A549 (cell line): ENCODE data around the gene DTWD2. TPM values are rescaled to one million over a fixed set of nuclear protein-coding genes. Genes with fewer than 3 reads are reported as not detected.

Experiments
- ATOH8 ChIP-seq: fragments of 250-450 bp; sonication (Bioruptor Pico); IDR thresholded peaks from 2 replicates; pipeline ENCODE4 v1.5.0; 2020; ENCODE audit warnings: low read depth, mild to moderate bottlenecking, moderate library complexity
- BHLHE40 ChIP-seq: IDR thresholded peaks from 2 replicates; pipeline ENCODE4 v1.6.1; 2012; ENCODE audit warnings: low read depth, low read length, inconsistent platforms
- CBX8 ChIP-seq: fragments of 200-600 bp; sonication (generic); IDR thresholded peaks from 2 replicates; pipeline ENCODE4 v1.6.1; 2016
- CEBPB ChIP-seq, 2 experiments: fragments of >200 bp in 1 of 2; sonication (Bioruptor Twin) in 1 of 2; formaldehyde crosslinking in 1 of 2; IDR thresholded peaks; 2 replicates each; pipeline ENCODE4 v1.6.1; 2012 to 2016
- CTCF ChIP-seq: fragments of >200 bp; sonication (Bioruptor Twin); formaldehyde crosslinking; IDR thresholded peaks from 3 replicates; pipeline ENCODE4 v1.5.1; 2016
- EHF ChIP-seq: fragments of 250-450 bp; sonication (Bioruptor Pico); IDR thresholded peaks from 2 replicates; pipeline ENCODE4 v1.5.0; 2020; ENCODE audit warnings: mild to moderate bottlenecking
- EHMT2 ChIP-seq: fragments of 200-600 bp; sonication (generic); IDR thresholded peaks from 2 replicates; pipeline ENCODE4 v1.6.1; 2016; ENCODE audit warnings: antibody characterized with exemption, low read depth, mild to moderate bottlenecking, moderate library complexity
- EP300 ChIP-seq, 2 experiments: fragments of >200 bp; sonication (Bioruptor Twin); formaldehyde crosslinking; IDR thresholded peaks; 2 replicates in 1 of 2; 3 replicates in 1 of 2; pipeline ENCODE4 v1.6.1; 2016 to 2017
- FOSL2 ChIP-seq, 2 experiments: fragments of 450-650 bp in 1 of 2; fragments of >200 bp in 1 of 2; sonication (Bioruptor Twin) in 1 of 2; formaldehyde crosslinking; IDR thresholded peaks; 2 replicates each; pipeline versions ENCODE4 v1.5.0 to v1.6.1; 2016 to 2020; ENCODE audit warnings: mild to moderate bottlenecking in 1 of 2, moderate library complexity in 1 of 2
- GATA3 ChIP-seq: IDR thresholded peaks from 2 replicates; pipeline ENCODE4 v1.6.1; 2012; ENCODE audit warnings: borderline replicate concordance
- HDAC2 ChIP-seq: fragments of 200-600 bp; sonication (generic); IDR thresholded peaks from 2 replicates; pipeline ENCODE4 v1.6.1; 2016
- HOXA7 ChIP-seq: fragments of 250-450 bp; sonication (Bioruptor Pico); IDR thresholded peaks from 2 replicates; pipeline ENCODE4 v1.5.0; 2020; ENCODE audit warnings: mild to moderate bottlenecking, moderate library complexity
- HOXB13 ChIP-seq: fragments of 250-450 bp; sonication (Bioruptor Pico); IDR thresholded peaks from 2 replicates; pipeline ENCODE4 v1.5.0; 2020; ENCODE audit warnings: low read depth, mild to moderate bottlenecking, moderate library complexity
- HOXB5 ChIP-seq: fragments of 250-450 bp; sonication (Bioruptor Pico); IDR thresholded peaks from 2 replicates; pipeline ENCODE4 v1.5.0; 2020; ENCODE audit warnings: mild to moderate bottlenecking, moderate library complexity
- JUN ChIP-seq, 2 experiments: fragments of >200 bp; sonication (Bioruptor Twin); formaldehyde crosslinking; IDR thresholded peaks; 2 replicates in 1 of 2; 3 replicates in 1 of 2; pipeline ENCODE4 v1.6.1; 2016 to 2017
- JUNB ChIP-seq: fragments of >200 bp; sonication (Bioruptor Twin); formaldehyde crosslinking; IDR thresholded peaks from 2 replicates; pipeline ENCODE4 v1.6.1; 2016
- MAFK ChIP-seq: fragments of 450-650 bp; IDR thresholded peaks from 2 replicates; pipeline ENCODE4 v1.6.1; 2014; ENCODE audit not compliant: partially characterized antibody
- MAX ChIP-seq: IDR thresholded peaks from 2 replicates; pipeline ENCODE4 v1.6.1; 2012
- MAZ ChIP-seq: fragments of 150-350 bp; IDR thresholded peaks from 2 replicates; pipeline ENCODE4 v1.6.1; 2014; ENCODE audit warnings: antibody characterized with exemption, low read depth, low read length, borderline replicate concordance
- MYC ChIP-seq: IDR thresholded peaks from 2 replicates; pipeline ENCODE4 v1.6.1; 2012; ENCODE audit warnings: mild to moderate bottlenecking, inconsistent platforms, low read length, improper control_type of control experiment, borderline replicate concordance
- NFE2L2 ChIP-seq: fragments of 150-350 bp; conservative IDR thresholded peaks from 2 replicates; pipeline ENCODE4 v1.6.1; 2014; ENCODE audit warnings: low read length
- NR3C1 ChIP-seq: fragments of >200 bp; sonication (Bioruptor Twin); formaldehyde crosslinking; IDR thresholded peaks from 3 replicates; pipeline ENCODE4 v1.6.1; 2017
- PHF8 ChIP-seq: fragments of 200-600 bp; sonication (generic); IDR thresholded peaks from 2 replicates; pipeline ENCODE4 v1.6.1; 2016; ENCODE audit warnings: low read depth, mild to moderate bottlenecking, antibody characterized with exemption, moderate library complexity, borderline replicate concordance
- POLR2AphosphoS2 ChIP-seq: conservative IDR thresholded peaks from 2 replicates; pipeline ENCODE4 v1.6.1; 2012; ENCODE audit warnings: low read length, improper control_type of control experiment, inconsistent platforms
- RARB ChIP-seq: fragments of 250-450 bp; sonication (Bioruptor Pico); IDR thresholded peaks from 2 replicates; pipeline ENCODE4 v1.8.0; 2021; ENCODE audit warnings: mild to moderate bottlenecking, moderate library complexity
- RCOR1 ChIP-seq: fragments of 150-350 bp; IDR thresholded peaks from 2 replicates; pipeline ENCODE4 v1.6.1; 2014; ENCODE audit warnings: antibody characterized with exemption, low read length, low read depth
- SMC3 ChIP-seq: fragments of >200 bp; sonication (Bioruptor Twin); formaldehyde crosslinking; IDR thresholded peaks from 3 replicates; pipeline ENCODE4 v1.6.1; 2018; ENCODE audit warnings: inconsistent platforms
- ZFP36 ChIP-seq: fragments of 450-650 bp; IDR thresholded peaks from 2 replicates; pipeline ENCODE4 v1.6.1; 2014; ENCODE audit warnings: borderline replicate concordance; ENCODE audit not compliant: partially characterized antibody
- ZNF302 ChIP-seq: fragments of 250-450 bp; sonication (Bioruptor Pico); IDR thresholded peaks from 2 replicates; pipeline ENCODE4 v1.9.0; 2021; ENCODE audit warnings: inconsistent platforms, mild to moderate bottlenecking, moderate library complexity
- ZSCAN20 ChIP-seq: fragments of 250-450 bp; sonication (Bioruptor Pico); IDR thresholded peaks from 2 replicates; pipeline ENCODE4 v1.8.0; 2022; ENCODE audit warnings: mild to moderate bottlenecking, moderate library complexity
- polyA plus RNA-seq, 4 experiments: library from polyadenylated mRNA; depleted of rRNA in 3 of 4; stranded (reverse); fragments of >200 nt; fragmentation: RNase III in 1 of 4; extraction: RNeasy Plus Mini Kit Qiagen cat#74134 plus additional on column Dnase treatment in 1 of 4; gene quantifications; 2 replicates in 3 of 4; 3 replicates in 1 of 4; pipeline ENCODE4 v1.2.3, GENCODE V29; 2011 to 2017
- TF ChIP-seq, protein P1 (sequence below): fragments of >200 bp; sonication (Bioruptor Twin); formaldehyde crosslinking; IDR thresholded peaks from 3 replicates; pipeline ENCODE4 v1.6.1; 2016

The DTWD2 gene
- polyA plus RNA-seq, 2 of the 4 experiments (the other 2 are of a cell fraction): 3.7 to 4.8 TPM

DNA sequence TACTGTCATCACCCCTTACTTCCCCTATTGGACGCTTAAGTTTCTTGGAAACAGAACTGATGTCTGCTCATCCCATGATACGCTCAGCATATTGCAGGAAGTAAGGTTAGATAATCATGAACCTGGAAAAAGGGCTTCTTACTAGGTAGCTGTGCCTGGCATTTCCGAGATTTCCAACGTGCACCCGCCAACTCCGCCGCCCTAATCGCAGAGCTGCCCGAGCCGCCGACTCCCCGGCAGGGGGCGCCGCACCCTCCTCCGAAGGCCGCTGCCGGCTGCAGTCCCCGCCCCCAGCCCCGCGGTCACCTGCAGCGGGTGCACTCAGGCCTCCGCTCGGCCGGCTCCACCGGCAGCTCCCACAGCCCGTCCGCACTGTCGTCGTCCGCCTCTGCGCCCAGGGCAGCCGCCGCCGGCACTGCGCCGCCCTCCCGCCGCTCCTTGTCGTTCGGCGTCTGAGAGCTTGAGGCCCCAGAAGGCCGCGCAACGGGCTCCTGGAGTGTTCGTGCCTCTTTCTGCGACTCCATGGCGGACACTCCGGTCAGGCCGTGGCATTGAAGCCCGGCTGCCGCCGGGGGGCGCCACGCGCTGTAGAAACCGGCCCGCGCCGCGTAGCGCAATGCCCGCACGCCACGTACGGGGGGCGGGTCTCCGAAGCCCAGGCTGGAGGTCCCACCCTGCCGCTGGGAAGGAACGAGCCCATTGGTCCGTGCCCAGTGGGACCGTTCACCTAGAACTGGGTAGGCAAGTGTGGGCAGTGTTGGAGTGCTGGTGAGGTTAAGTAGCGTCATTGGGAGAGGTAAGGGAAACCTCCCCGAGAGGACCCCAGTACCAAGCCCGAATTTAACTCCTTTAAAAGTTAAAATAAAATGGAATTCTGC, at the start of gene DTWD2 (continued):
- TF ChIP-seq CTCF: peak; percentile 98
- no peak for TF ChIP-seq NR3C1
- no peak for TF ChIP-seq RARB (CRISPR knock-in tag)
- TF ChIP-seq ZSCAN20 (CRISPR knock-in tag): no peak
- TF ChIP-seq, protein P1, sequence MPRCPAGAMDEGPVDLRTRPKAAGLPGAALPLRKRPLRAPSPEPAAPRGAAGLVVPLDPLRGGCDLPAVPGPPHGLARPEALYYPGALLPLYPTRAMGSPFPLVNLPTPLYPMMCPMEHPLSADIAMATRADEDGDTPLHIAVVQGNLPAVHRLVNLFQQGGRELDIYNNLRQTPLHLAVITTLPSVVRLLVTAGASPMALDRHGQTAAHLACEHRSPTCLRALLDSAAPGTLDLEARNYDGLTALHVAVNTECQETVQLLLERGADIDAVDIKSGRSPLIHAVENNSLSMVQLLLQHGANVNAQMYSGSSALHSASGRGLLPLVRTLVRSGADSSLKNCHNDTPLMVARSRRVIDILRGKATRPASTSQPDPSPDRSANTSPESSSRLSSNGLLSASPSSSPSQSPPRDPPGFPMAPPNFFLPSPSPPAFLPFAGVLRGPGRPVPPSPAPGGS: peak; percentile 79; the same call in 2 of the 3 replicates
- no peak for TF ChIP-seq FOSL2 (IDR thresholded peaks at IDR 0.05)
- 0 out of 2 replicates have a peak, but pooled peaks have one; percentile 12 for TF ChIP-seq FOSL2 (CRISPR knock-in tag; IDR thresholded peaks at IDR 0.05)
- TF ChIP-seq BHLHE40: peak; percentile 32; the same call in 1 of the 2 replicates
- TF ChIP-seq GATA3: 0 out of 2 replicates have a peak, but pooled peaks have one; percentile 36
- 0 out of 2 replicates have a peak, but pooled peaks have one; percentile 55 for TF ChIP-seq HOXB5 (CRISPR knock-in tag)
- no peak for TF ChIP-seq HDAC2
- TF ChIP-seq RCOR1: no peak
- TF ChIP-seq EHMT2: no peak
- TF ChIP-seq JUNB: no peak
- no peak for TF ChIP-seq NFE2L2
- peak; percentile 70 for TF ChIP-seq MAX
- no peak for TF ChIP-seq ZNF302
- TF ChIP-seq HOXB13 (CRISPR knock-in tag): no peak
- TF ChIP-seq PHF8: peak; percentile 80; the same call in 1 of the 2 replicates
- no peak for TF ChIP-seq HOXA7 (CRISPR knock-in tag)
- no peak for TF ChIP-seq CBX8
- TF ChIP-seq CEBPB (IDR thresholded peaks at IDR 0.05): peak in 1 of 2 experiments; percentile 20; a peak in 1 of 4 replicates
- TF ChIP-seq MAZ: no peak
- TF ChIP-seq MAFK: no peak
- no peak for TF ChIP-seq POLR2AphosphoS2
- no peak for TF ChIP-seq EHF (CRISPR knock-in tag)
- no peak for TF ChIP-seq ATOH8 (CRISPR knock-in tag)
- 0 out of 2 replicates have a peak, but pooled peaks have one; percentile 29 for TF ChIP-seq MYC
- no peak for TF ChIP-seq EP300 (IDR thresholded peaks at IDR 0.05)
- peak; percentile 73 to 88 for TF ChIP-seq JUN (IDR thresholded peaks at IDR 0.05)
- peak; percentile 85 for TF ChIP-seq SMC3
- no peak for TF ChIP-seq ZFP36
